Uterus (tissue), 4 donors: ENCODE measurements around the gene LMX1B. TPM values are rescaled to one million over a fixed set of nuclear protein-coding genes. Genes with fewer than 3 reads are reported as not detected.

ENCODE experiments used
- DNase-seq, 2 donors: peaks; one replicate each; pipeline ENCODE4 v3.0.0-alpha.2; 2019 to 2020
- H3K27ac ChIP-seq, 2 donors: fragments of 200-600 bp; sonication (generic); 1 replicate in 1 of 2; 2 replicates in 1 of 2; pipeline ENCODE4 v1.5.1; 2016 to 2018
- H3K27me3 ChIP-seq, 2 donors: fragments of 200-600 bp; sonication (generic); one replicate each; pipeline ENCODE4 v1.5.1; 2018 to 2019; ENCODE audit warnings: control low read depth in 1 of 2
- H3K36me3 ChIP-seq, 2 donors: fragments of 200-600 bp; sonication (generic); one replicate each; pipeline ENCODE4 v1.5.1; 2019; ENCODE audit warnings: control low read depth in 1 of 2
- H3K4me1 ChIP-seq, 2 donors: fragments of 200-600 bp; sonication (generic); one replicate each; pipeline ENCODE4 v1.5.1; 2018 to 2019; ENCODE audit warnings: control low read depth in 1 of 2
- H3K4me3 ChIP-seq, 2 donors: fragments of 200-600 bp; sonication (generic); 1 replicate in 1 of 2; 2 replicates in 1 of 2; pipeline ENCODE4 v1.5.1; 2018 to 2019; ENCODE audit warnings: mild to moderate bottlenecking in 1 of 2
- H3K9me3 ChIP-seq, 2 donors: fragments of 200-600 bp; sonication (generic); one replicate each; pipeline ENCODE4 v1.5.1; 2019; ENCODE audit warnings: control low read depth in 1 of 2
- CTCF ChIP-seq, 4 experiments: fragments of 200-600 bp in 2 of 4; fragments of 450-650 bp in 2 of 4; sonication (generic) in 2 of 4; IDR thresholded peaks; one replicate each; pipeline ENCODE4 v1.5.1; 2016 to 2019; ENCODE audit warnings: antibody characterized with exemption in 4 of 4, mild to moderate bottlenecking in 2 of 4, moderate library complexity in 1 of 4
- POLR2A ChIP-seq, 2 donors: fragments of 450-650 bp; IDR thresholded peaks; one replicate each; pipeline ENCODE4 v1.6.1; 2016; ENCODE audit warnings: antibody characterized with exemption in 2 of 2, mild to moderate bottlenecking in 1 of 2, moderate library complexity in 1 of 2
- intact Hi-C: fragments of 100-400 bp; cut with DNase I; formaldehyde crosslinking; loops from one replicate; pipeline ENCODE4 v1.15.1; 2023; ENCODE audit warnings: low total_unique reads
- total RNA-seq, 4 donors: library from RNA; depleted of rRNA in 3 of 4; stranded (reverse); fragments of >200 nt in 3 of 4; gene quantifications; one replicate each; pipeline versions ENCODE4 v1.1.0 to v1.2.4, GENCODE V29; 2014 to 2023
- donor health status: DM: yes; HTN: yes; CAD: no.

The LMX1B gene
- total RNA-seq, 4 donors from 2014 or later: not detected

GRCh38 chr9:126612813-126613641, 701 bp upstream of the LMX1B start:
- DNase-seq: no peak
- TF ChIP-seq POLR2A (IDR thresholded peaks at IDR 0.05) (no peak), CTCF (IDR thresholded peaks at IDR 0.05) (no peak)
- peaks cover 0 to 35% of the 10 kb centered on the region in 2 donors for H3K4me1 ChIP-seq
- H3K27ac ChIP-seq: no peak overlapping the region
- intact Hi-C loops: no loop called here
- no peak overlapping the region for H3K4me3 ChIP-seq
- no peaks in the 10 kb centered on the region for H3K9me3 ChIP-seq
- H3K27me3 ChIP-seq: peaks cover 18 to 62% of the 10 kb centered on the region in 2 donors
- H3K36me3 ChIP-seq: no peaks in the 10 kb centered on the region

- no peaks in the 10 kb centered on the region for H3K36me3 ChIP-seq
- intact Hi-C loops: no loop called here
- no peak for DNase-seq
- no peak overlapping the region for H3K4me3 ChIP-seq
- TF ChIP-seq POLR2A (IDR thresholded peaks at IDR 0.05): no peak
- TF ChIP-seq CTCF (IDR thresholded peaks at IDR 0.05): no peak
- H3K27me3 ChIP-seq: peaks cover 18 to 64% of the 10 kb centered on the region in 2 donors
- no peaks in the 10 kb centered on the region for H3K9me3 ChIP-seq
- peaks cover 0 to 35% of the 10 kb centered on the region in 2 donors for H3K4me1 ChIP-seq
- no peak overlapping the region for H3K27ac ChIP-seq
Measured at GRCh38 chr9:126614088-126614454, 343 bp downstream of the LMX1B start.

- TF ChIP-seq CTCF (IDR thresholded peaks at IDR 0.05) (no peak), POLR2A (IDR thresholded peaks at IDR 0.05) (no peak)
- H3K27me3 ChIP-seq: peaks cover 18 to 62% of the 10 kb centered on the region in 2 donors
- intact Hi-C loops: no loop called here
- no peak overlapping the region for H3K27ac ChIP-seq
- H3K9me3 ChIP-seq: no peaks in the 10 kb centered on the region
- no peaks in the 10 kb centered on the region for H3K36me3 ChIP-seq
- peaks cover 0 to 35% of the 10 kb centered on the region in 2 donors for H3K4me1 ChIP-seq
- DNase-seq: no peak
- no peak overlapping the region for H3K4me3 ChIP-seq
Measured at GRCh38 chr9:126614455-126615244, 922 bp downstream of the LMX1B start.

GRCh38 chr9:126615245-126615790, 1.6 kb downstream of the LMX1B start:
- Histone ChIP-seq H3K36me3 (no peaks in the 10 kb centered on the region), H3K4me3 (no peak overlapping the region), H3K9me3 (no peaks in the 10 kb centered on the region), H3K27me3 (peaks cover 18 to 56% of the 10 kb centered on the region in 2 donors), H3K4me1 (peaks cover 0 to 34% of the 10 kb centered on the region in 2 donors), H3K27ac (no peak overlapping the region)
- no peak for DNase-seq
- intact Hi-C loops: no loop called here
- TF ChIP-seq POLR2A (IDR thresholded peaks at IDR 0.05): no peak
- TF ChIP-seq CTCF (IDR thresholded peaks at IDR 0.05): no peak
